Stimulated activated CD4-positive, alpha-beta T cell treated with anti-CD3 and anti-CD28 coated beads, Interleukin-2, amount 100 ng/mL, for 24 hours (primary cell): Measurements from ENCODE around the gene DGKQ.
"Not testable (repeated sequence)": the region's sequence is repeated elsewhere in the genome, so short reads cannot be mapped to it uniquely, and the experiment has no call there.

Experiments used
- DNase-seq, 2 donors: peaks; one replicate each; pipeline ENCODE4 v3.0.0-alpha.2; 2020

The DGKQ gene

DNA sequence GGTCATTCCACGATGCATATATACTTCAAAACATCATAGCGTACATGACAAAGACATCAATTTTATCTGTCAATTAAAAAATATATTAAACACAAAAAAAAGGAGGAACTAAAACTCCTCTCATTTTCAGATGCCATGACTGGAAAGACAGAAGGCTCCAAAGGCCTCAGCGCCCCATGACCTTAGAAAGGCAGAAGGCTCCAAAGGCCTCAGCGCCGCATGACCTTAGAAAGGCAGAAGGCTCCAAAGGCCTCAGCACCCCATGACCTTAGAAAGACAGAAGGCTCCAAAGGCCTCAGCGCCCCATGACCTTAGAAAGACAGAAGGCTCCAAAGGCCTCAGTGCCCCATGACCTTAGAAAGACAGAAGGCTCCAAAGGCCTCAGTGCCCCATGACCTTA, 54.8 kb downstream of the DGKQ start:
- DNase-seq, result not testable (repeated sequence)

- no peak for DNase-seq
Measured at GRCh38 chr4:917992-918391, 55.4 kb downstream of the DGKQ start.

DNA sequence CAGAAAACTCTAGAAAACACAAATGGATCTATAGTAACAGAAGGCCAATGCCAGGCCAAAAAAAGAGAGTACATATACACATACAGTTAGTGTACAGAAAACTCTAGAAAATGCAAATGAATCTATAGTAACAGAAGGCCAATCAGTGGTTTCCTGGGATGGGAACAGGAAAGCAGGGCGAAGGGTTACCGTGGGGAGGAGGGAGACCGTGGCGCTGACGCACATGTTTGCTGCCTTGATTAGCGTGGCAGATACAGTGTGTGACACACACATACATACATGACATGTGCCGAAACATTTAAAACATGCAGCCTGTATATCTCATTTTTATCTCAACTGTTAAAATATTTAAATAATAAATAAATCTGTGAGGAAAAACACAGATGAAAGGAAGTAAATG, 55.9 kb downstream of the DGKQ start:
- DNase-seq, result no peak

GRCh38 chr4:915595-915994, 57.8 kb downstream of the DGKQ start:
- DNase-seq, result no peak

DNA sequence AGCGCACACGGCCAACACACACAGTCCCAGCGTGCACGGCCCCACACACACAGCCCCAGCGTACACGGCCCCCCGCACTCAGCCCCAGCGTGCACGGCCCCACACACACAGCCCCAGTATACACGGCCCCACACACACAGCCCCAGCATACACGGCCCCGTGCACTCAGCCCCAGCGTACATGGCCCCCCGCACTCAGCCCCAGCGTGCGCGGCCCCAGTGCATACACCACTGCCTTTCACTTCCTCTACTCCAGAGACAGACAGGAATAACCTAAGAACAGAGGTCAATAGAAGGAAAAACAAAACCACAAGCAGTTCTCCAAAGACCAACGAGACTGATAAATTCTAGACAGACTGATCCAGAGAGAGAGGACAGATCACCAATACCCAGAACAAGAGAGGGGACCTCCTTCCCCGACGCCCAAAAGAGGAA, 58.3 kb downstream of the DGKQ start:
- no peak for DNase-seq

- DNase-seq, result no peak
Measured at GRCh38 chr4:914531-914930, 58.8 kb downstream of the DGKQ start.

DNA sequence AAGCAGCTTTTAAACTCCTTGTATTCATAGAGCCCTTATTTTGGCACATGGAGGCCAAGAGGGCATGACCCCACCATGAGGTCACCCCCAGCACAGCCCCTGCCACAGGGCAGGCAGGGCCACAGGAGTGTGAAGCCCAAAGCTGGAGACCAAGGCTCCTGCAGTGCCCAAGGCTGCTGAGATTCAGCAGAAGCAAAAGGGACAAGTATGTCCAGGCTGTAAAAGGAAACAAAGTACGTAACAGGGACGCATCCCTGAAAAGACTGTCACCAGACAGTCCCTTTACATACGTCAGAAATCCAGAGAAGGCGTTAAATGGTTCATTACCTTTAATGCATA, 60.1 kb downstream of the DGKQ start:
- DNase-seq, result no peak

GRCh38 chr4:912548-913279, 60.7 kb downstream of the DGKQ start:
- DNase-seq, result no peak

GRCh38 chr4:911871-912490, 61.4 kb downstream of the DGKQ start:
- DNase-seq, result no peak

GRCh38 chr4:911221-911751, 62.1 kb downstream of the DGKQ start:
- no peak for DNase-seq

GRCh38 chr4:910366-911091, 62.8 kb downstream of the DGKQ start:
- DNase-seq, result no peak

DNA sequence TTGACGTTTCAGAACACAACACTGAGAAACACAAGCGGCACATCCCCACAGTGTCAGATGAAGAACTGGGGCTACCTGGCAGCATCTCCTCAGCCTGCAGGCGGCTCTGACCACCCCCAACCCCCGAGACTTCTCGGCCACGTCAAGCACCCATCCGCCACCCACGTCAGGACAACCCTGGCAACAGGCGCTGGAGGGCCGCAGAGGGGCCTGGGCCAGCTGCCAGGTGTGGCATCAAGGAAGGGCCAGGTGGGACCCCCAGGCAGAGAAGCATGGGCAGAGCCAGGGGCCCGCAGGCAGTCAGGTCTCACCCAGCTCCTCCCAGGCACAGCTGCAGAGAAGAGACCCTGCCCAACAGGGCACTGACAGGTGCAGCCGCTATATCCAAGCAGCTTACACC, 63.5 kb downstream of the DGKQ start:
- DNase-seq, result no peak

DNA sequence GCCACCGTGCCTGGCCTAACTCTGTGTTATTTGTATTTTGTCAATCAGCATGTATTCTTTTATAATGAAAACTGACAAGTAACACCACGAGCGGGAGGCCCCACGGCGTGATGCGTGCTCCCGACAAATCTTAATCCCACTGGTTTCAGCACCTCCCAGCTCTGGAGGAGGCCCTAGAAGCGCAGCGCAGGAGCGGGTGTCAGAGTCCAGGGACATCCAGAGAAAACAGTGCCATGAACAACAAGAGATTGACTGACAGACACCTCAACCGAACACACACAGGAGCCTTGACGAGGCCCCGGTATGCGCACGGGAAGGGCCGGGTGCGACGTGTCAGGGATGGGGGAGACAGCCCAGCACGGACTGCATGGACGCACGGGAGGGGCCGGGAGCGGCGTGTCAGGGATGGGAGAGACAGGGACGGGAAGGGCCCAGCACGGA, 64.2 kb downstream of the DGKQ start:
- DNase-seq, result no peak
